ENCODE measurements around the gene DALRD3.

DALRD3 gene

DNA sequence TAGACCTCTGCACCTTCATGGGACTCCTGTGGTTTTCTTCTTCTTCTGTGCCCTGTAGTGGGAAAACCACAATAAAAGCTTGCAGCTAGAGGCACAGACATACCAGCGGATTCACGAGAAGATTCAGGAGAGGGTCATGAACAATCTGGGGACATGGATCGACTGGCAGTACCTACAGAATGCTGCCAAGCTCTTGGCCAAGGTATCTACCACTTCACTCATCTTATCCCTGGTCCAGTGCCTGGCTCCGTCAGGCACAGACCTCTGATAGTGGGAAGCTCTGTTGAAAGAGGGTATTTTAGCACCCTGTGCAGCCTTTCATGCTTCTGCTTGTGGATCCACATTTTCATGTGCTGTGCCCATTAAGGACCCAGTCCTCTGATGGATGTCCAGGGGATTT is 38.1 kb downstream of the DALRD3 start:
- DNase-seq (ENCODE audit: low spot score): no peak

DNA sequence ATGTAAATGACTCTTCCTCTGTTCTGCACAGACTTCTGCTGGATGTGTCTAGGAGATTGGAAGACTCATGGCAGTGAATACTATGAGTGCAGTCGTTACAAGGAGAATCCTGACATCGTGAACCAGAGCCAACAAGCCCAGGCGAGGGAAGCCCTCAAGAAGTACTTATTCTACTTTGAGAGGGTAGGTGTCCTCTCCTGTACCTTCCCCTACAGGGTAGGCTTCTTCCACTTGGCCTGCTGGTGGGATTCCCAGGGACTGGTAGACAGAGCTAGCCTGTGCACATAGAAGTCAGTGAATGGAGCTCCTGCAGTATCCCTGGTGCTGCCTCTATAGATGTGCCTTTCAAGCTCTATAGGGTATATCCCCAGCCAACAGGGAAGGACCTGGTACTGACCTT is 38.9 kb downstream of the DALRD3 start:
- no peak for DNase-seq (ENCODE audit: low spot score)

DNA sequence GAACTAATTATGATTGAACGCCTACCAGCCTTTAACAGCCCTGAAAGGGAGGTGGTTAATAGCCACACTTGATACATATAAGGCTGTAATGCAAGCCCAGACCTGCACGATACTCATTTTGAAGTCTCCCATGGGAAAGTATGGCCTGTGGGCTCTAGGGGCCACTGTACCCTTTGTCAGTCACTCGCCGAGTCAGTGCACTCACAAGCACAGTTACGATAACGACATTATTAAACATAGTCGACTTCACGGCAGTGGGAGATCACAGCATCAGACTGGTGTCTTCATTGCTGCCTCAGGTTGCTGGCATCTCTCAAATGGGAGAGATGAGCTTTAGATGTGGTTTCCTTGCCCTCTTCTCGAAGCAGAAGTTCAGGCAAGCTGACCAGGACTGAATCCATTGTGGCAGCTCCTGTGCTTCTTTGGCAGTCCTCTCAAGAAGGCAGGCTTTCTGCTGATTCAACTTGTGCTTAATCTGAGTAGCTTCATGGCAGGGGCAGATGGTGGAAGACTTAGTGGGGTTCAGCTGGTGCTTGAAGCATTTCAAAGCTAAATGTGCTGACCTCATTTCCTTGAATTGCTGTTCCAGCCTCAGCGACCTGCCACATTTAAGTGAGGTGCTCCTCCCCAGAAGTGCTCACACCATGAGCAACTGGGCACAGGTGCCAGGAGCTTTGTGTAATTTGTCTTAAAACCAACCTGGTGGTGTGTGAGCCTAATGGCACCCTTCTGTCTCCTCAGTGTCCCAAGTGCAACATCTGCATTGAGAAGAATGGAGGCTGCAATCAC is 44.1 kb downstream of the DALRD3 start:
- no peak for DNase-seq (ENCODE audit: low spot score)

DNA sequence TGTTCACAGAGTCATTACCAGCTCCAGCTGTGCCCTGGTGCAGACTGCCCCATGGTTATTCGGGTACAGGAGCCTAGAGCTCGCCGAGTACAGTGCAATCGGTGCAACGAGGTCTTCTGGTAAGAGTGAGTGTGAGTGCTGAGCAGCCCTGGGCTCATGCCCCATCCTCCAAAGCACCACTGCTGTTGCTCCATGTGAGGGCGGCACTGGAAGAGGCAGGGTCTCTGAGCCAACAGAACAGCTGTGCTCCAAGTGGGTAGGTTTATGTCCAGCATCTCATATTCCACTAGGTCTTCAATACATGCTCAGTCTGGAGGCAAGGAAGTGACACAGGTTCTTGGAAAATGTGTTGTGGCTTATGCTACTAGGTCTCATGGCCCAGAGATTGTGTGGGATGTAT is 47.8 kb downstream of the DALRD3 start:
- no peak for DNase-seq (ENCODE audit: low spot score)

DNA sequence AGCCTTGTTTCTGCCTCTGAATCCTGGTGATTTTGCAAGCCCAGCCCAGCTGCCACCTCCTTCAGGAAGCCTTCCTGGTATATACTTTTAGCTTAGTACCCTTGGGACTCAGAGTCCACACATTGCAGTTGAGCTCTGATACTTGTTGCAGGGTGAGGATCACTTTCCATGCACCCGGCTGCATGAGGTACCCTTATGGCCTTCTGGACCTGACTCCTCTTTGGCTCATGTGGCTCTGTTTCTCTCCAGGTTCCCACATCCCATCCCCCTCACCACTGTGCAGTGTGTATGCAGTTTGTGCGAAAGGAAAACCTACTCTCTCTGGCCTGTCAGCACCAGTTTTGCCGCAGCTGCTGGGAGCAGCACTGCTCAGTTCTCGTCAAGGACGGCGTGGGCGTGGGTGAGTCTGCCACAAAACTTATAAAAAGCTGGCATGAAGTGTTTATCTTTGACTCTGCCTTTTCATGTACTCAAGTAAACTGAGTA is 51.5 kb downstream of the DALRD3 start:
- DNase-seq (ENCODE audit: low spot score): no peak

DNA sequence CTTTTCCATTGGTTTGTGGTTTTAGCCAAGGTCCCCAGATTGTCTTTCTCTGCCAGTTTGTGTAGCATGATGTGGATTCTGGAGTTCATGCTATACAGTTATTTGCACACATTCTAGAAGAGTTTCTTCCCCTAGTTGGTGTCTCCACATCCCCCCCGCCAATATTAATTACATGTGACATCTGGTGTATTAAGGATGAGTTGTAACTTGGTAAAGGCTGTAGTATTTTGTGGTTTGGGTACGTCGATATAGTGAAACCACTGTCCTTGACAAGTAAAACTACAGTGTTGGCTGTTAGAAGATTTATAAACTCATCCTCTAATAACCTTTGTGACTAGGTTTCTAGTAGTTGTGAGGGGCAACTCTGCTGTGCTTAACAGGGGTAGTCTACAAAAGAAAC is 52.0 kb downstream of the DALRD3 start:
- DNase-seq (ENCODE audit: low spot score): no peak
